NK-92 treated with Interleukin-12 subunit alpha and Interleukin-12 subunit beta, amount 100 ng/mL, for 24 hours (cell line): ENCODE measurements around the gene SLC22A23.

ENCODE experiments used
- DNase-seq: peaks from one replicate; lab custom pipeline; 2025; lab: John Stamatoyannopoulos, UW

Gene SLC22A23, protein sequence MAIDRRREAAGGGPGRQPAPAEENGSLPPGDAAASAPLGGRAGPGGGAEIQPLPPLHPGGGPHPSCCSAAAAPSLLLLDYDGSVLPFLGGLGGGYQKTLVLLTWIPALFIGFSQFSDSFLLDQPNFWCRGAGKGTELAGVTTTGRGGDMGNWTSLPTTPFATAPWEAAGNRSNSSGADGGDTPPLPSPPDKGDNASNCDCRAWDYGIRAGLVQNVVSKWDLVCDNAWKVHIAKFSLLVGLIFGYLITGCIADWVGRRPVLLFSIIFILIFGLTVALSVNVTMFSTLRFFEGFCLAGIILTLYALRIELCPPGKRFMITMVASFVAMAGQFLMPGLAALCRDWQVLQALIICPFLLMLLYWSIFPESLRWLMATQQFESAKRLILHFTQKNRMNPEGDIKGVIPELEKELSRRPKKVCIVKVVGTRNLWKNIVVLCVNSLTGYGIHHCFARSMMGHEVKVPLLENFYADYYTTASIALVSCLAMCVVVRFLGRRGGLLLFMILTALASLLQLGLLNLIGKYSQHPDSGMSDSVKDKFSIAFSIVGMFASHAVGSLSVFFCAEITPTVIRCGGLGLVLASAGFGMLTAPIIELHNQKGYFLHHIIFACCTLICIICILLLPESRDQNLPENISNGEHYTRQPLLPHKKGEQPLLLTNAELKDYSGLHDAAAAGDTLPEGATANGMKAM

DNA sequence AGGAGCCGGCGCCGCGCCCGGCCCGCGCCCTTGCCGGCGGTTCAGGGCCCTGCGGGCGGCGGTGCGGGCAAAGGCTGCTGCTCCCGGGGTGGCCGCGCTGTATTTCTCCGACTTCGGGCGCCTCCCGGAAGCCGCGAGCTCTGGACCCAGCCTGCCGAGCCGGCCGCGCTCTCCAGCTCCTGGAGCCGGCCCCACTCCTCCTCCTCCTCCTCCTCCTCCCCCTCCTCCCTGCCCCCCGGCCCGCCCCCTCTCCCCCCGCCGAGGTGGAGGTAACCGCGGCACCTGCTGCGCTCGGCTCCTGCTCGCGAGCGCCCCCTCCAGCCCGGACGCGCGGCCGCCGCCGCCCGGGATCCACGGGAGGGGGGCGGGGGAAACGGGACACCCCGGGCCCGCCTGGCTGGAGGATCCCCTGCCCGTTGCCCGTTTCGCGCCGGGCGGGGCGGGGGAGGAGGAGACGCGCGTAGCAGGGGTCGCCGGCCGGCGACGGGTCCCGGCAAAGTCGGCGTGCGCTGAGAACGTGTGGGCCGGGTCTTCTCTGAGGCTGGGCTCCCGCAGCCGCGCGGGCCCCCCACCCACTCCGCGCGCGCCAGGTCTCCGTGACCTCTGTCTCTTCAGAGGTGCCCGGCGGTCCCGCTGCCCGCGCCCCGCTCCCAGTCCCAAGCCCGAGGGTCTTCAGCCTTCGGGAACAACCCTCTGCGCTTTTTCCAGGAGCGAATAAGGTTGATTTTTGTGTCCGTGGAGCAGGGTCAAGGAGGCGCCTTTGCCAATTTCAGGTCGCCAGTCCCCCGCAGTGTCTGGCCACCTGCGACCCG, at the start of gene SLC22A23:
SLC22A23 (minus strand) TSS at position 153 of the 812 bp plus-strand sequence. CDS start 491 bp downstream, outside the sequence.
- no peak for DNase-seq

GRCh38 chr6:3506200-3506599, 49.4 kb upstream of the SLC22A23 start:
- no peak for DNase-seq

GRCh38 chr6:3504938-3505805, 48.3 kb upstream of the SLC22A23 start:
- no peak for DNase-seq

GRCh38 chr6:3504354-3504753, 47.5 kb upstream of the SLC22A23 start:
- no peak for DNase-seq

- no peak for DNase-seq
Measured at GRCh38 chr6:3501826-3502500, 45.1 kb upstream of the SLC22A23 start.

GRCh38 chr6:3500262-3501014, 43.6 kb upstream of the SLC22A23 start:
- no peak for DNase-seq

GRCh38 chr6:3499603-3500002, 42.8 kb upstream of the SLC22A23 start:
- DNase-seq = no peak

DNA sequence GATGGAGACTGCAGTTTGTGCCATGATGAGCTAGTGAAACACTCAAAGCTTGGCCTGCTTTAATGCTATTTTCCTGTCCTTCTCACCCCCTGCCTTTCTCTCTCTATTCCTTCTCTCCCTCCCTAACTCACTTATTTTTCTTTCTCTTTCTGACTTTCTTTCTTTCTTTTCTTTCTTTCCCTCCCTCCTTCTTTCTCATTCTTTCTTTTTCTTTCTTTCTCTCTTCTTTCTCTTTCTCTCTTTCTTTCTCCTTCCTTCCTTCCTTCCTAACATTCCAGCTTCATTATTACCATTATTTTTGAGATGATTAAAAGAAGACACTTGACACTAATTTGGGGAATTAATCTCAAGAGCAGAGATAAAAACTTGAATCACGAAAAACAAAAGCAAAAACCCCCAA, 39.5 kb upstream of the SLC22A23 start:
- DNase-seq = no peak

DNA sequence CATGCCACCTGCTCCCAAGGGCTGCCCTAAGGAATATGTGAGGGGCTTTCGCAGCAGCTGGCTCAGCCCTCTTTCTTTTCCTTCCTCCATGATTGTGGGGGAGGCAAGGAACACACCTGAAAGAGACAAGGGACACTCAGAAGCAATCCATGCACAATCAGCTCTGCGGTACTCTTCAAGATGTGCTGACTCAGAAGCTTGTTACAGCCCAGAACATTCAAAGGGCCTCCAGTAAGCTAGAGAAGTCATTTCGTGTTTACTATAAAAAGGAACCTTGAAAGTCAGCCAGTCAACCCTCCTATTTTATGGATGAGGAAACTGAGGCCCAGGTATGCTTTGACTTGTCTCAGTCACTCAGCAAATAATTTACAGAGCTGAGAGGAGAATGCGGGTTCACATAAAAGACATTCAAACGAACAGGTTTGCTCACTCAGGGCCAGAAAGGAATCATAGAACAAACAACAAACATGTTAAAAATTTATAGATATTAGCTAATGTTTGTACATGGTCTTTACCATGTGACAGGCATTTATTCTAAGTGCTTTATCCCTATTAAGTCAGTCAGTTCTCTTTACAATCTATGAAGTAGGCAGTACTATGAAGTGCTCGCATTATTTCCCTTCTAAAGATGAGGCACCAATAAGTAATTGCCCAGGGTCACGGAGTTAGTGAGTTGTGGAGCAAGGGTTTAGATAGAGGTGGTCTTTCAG, 37.7 kb upstream of the SLC22A23 start:
- DNase-seq = no peak

GRCh38 chr6:3490625-3490980, 33.8 kb upstream of the SLC22A23 start:
- DNase-seq = no peak

- DNase-seq = no peak
Measured at GRCh38 chr6:3489961-3490624, 33.2 kb upstream of the SLC22A23 start.

DNA sequence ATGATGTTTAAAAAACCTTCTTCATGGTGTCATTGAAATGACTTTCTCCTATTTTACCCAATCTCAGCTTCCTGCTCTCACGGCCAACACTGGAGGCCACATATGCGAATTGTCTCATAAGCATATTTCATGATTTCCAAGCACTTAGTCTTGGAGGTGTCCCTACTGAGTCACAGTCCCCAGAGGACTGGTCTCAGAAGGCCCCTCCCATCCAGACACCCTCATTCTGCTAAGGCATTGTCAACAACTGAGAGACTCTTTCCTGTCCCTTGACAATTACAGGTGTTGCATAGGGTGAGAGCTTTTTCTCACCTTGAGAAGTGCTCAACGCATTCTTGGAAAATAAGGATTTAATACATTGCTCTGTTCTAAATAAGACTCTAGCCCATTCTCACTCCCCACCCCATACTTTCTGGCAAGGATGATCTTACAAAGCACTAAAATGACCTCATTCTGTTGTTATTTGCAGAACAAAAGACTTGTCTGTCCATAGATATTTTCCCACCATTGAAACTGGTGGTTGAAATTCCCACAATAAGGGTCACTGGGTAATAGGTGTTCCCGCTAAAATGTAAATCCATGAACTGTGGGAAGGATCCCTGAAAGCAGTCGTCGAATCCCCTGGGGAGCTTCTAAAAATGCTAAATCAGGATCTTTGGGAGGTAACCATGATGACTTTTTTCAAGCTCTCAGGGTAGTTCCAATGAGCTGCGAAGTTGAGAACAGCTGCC, 32.3 kb upstream of the SLC22A23 start:
- DNase-seq = no peak

DNA sequence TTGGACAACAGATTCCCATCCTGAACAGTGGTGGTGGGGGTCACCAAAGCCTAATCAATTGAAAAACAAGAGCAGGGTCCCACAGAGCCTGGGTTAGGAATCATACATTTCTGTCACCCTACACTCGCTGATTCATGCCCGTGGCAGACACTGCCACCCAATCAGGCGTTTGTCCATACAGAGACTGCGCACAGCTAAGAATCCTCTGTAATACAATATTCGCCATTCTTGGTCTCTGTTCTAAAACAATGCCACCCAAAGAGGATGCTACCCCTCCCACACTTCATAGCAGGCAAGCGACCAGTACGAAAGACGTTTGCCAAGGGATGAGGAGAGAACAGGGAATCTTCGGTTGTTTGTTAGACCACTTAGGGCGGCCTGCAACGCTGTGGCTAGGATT, 28.1 kb upstream of the SLC22A23 start:
- DNase-seq = no peak

DNA sequence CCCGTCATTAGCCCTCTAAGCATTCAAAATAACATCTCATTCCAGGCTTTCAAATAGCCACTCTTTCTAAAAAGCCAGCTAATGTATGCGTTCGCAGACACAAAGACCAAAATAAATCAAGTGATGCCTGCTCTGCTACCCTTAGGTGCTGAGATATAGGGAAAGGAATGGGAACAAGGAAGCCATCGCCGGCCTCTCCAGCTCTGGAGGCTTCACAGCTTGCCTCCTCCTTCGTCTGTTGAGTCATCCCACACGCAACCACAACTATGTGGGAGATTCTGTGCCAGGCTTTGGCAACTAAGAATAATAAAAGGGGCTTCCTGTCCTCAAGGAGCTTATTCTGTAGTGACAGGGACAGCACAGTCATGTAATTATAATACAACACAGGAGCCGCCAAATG, 27.3 kb upstream of the SLC22A23 start:
- no peak for DNase-seq

GRCh38 chr6:3483675-3484074, 26.8 kb upstream of the SLC22A23 start:
- DNase-seq = no peak

- DNase-seq = no peak
Measured at GRCh38 chr6:3482869-3483268, 26.0 kb upstream of the SLC22A23 start.

DNA sequence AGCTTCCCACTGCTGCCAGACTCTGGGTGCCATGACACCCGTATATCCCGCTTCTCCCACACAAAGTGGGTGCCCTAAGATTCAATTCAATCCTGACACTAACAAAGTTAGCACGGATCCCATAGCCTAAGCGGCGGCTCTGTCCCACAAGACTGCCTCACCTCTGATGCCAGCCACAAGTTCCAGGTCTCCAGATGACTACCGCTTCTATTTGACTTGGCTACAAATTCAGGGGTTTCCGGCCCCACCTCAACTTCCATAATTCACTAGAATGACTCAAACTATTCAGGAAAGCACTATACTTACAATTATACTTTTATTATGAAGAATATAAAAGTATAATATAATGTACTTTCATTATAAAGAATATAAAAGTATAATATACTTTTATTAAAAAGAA, 24.8 kb upstream of the SLC22A23 start:
- DNase-seq = no peak

- DNase-seq = no peak
Measured at GRCh38 chr6:3480009-3480408, 23.2 kb upstream of the SLC22A23 start.

DNA sequence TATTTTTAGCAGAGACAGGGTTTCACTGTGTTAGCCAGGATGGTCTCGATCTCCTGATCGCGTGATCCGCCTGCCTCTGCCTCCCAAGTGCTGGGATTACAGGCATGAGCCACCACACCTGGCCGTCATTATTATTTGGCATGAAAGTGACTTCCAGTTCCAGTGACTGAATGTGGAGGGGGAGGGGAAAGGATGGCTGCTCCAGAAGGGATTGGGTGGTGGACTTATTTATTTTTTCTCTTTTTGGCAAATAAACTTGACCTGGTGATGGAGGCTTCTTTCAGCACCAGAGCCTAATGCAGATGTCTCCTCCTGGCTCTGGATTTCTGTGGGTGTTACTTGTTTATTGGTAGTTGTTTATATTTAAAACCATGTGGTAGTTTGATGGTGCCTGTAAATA, 16.9 kb upstream of the SLC22A23 start:
- no peak for DNase-seq
